Gastroesophageal sphincter (tissue), 3 donors: ENCODE measurements around the gene SCGB1D1.

Experiments used
- POLR2A ChIP-seq, 2 donors: fragments of 450-650 bp; IDR thresholded peaks; one replicate each; pipeline ENCODE4 v1.6.1; 2017; ENCODE audit warnings: antibody characterized with exemption in 2 of 2, mild to moderate bottlenecking in 2 of 2, moderate library complexity in 1 of 2
- POLR2AphosphoS5 ChIP-seq: sonication (generic); formaldehyde crosslinking; IDR thresholded peaks from one replicate; pipeline ENCODE4 v1.6.1; 2017; ENCODE audit warnings: antibody characterized with exemption
- TF ChIP-seq, protein P1 (sequence below), 4 experiments: fragments of 200-600 bp in 2 of 4; fragments of 450-650 bp in 2 of 4; sonication (generic) in 1 of 4; IDR thresholded peaks; one replicate each; pipeline ENCODE4 v1.5.1; 2017 to 2019; ENCODE audit warnings: antibody characterized with exemption in 4 of 4, mild to moderate bottlenecking in 2 of 4, moderate library complexity in 2 of 4

- no peak for TF ChIP-seq POLR2AphosphoS5
- TF ChIP-seq, protein P1, sequence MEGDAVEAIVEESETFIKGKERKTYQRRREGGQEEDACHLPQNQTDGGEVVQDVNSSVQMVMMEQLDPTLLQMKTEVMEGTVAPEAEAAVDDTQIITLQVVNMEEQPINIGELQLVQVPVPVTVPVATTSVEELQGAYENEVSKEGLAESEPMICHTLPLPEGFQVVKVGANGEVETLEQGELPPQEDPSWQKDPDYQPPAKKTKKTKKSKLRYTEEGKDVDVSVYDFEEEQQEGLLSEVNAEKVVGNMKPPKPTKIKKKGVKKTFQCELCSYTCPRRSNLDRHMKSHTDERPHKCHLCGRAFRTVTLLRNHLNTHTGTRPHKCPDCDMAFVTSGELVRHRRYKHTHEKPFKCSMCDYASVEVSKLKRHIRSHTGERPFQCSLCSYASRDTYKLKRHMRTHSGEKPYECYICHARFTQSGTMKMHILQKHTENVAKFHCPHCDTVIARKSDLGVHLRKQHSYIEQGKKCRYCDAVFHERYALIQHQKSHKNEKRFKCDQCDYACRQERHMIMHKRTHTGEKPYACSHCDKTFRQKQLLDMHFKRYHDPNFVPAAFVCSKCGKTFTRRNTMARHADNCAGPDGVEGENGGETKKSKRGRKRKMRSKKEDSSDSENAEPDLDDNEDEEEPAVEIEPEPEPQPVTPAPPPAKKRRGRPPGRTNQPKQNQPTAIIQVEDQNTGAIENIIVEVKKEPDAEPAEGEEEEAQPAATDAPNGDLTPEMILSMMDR (IDR thresholded peaks at IDR 0.05) = no peak
- TF ChIP-seq POLR2A (IDR thresholded peaks at IDR 0.05) = no peak
These were observed 43.4 kb upstream of the SCGB1D1 start for GRCh38 chr11:62146476-62147200.
